Stimulated activated CD8-positive, alpha-beta memory T cell treated with anti-CD3 and anti-CD28 coated beads, Interleukin-7, amount 100 ng/mL, for 4 hours (primary cell): ENCODE data around the gene CCDC141.
"Not testable (repeated sequence)": the region's sequence is repeated elsewhere in the genome, so short reads cannot be mapped to it uniquely, and the experiment has no call there.

Experiments used
- DNase-seq, 2 donors: peaks; one replicate each; pipeline ENCODE4 v3.0.0-alpha.2; 2020; ENCODE audit warnings: low read depth in 2 of 2

The CCDC141 gene

DNA sequence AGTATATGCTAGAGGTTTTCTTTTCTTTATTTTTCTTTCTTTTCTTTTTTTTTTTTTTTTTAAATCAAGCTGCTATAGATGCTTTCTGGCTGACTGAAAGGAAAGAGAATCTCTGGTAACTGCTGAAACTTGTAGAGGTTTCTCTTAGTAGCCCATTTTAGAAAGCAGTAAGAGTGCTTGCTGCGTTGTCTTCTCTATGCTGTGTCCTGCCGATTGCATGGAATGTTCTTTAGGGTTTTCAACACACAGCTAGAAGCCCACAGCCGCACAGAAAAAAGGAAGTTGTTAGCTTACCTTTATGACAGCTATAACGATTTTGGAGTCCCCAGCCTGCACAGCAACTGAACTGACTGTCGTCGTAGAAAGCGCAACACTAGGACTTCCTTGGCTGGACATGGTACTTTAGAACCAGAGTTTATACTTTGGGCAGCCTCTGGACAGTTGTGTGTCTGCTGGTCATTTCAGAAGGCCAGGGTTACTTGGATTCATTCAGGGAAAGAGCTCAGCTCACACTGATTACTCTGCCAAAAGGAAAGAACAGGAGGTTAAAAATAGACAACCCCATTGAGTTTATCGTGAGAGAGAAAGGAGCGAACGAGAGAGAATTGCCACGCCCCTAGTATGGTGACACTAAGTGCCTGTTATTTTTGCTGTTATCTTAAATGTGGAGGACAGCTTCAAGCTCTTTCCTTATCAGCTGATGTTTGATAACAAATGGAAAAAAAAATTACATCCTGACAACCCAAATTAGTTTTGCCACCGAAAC is at the start of gene CCDC141:
TSS of gene CCDC141 (minus strand) at position 592 of the 766 bp plus-strand sequence. CDS start at position 396, 196 bp downstream.
- no peak for DNase-seq

- DNase-seq = no peak
Observed at GRCh38 chr2:179098080-179098689, 48.2 kb upstream of the CCDC141 start.

GRCh38 chr2:179097131-179097530 is 47.2 kb upstream of the CCDC141 start:
- DNase-seq = no peak

- no peak for DNase-seq
Observed at GRCh38 chr2:179096090-179096489, 46.2 kb upstream of the CCDC141 start.

- DNase-seq = not testable (repeated sequence)
Observed at GRCh38 chr2:179092912-179093311, 43.0 kb upstream of the CCDC141 start.

DNA sequence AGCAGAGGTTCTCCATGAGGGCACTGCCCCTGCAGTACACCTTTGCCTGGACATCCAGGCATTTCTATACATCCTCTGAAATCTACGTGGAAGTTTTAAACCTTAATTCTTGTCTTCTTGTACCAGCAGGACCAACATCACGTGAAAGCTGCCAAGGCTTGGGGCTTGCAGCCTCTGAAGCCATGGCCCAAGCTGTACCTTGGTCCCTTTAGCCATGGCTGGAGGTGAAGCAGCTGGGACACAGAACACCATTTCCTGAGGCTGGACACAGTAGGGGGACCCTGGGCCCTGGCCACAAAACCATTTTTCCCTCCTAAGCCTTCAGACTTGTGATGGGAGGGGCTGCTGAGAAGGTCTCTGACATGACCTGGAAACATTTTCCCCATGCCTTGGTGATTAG is 32.8 kb upstream of the CCDC141 start:
- DNase-seq = no peak

DNA sequence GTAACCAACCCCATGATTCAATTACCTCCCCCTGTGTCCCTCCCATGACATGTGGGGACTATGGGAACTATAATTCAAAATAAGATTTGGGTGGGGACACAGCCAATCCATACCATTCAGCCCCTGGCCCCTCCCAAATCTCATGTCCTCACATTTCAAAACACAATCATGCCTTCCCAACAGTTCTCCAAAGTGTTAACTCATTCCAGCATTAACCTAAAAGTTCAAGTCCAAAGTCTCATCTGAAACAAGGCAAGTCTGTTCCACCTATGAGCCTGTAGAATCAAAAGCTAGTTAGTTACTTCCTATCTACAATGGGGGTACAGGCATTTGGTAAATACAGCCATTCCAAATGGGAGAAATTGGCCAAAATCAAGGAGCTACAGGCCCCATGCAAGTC is 32.0 kb upstream of the CCDC141 start:
- no peak for DNase-seq

- DNase-seq = no peak
Observed at GRCh38 chr2:179072527-179072926, 22.6 kb upstream of the CCDC141 start.

DNA sequence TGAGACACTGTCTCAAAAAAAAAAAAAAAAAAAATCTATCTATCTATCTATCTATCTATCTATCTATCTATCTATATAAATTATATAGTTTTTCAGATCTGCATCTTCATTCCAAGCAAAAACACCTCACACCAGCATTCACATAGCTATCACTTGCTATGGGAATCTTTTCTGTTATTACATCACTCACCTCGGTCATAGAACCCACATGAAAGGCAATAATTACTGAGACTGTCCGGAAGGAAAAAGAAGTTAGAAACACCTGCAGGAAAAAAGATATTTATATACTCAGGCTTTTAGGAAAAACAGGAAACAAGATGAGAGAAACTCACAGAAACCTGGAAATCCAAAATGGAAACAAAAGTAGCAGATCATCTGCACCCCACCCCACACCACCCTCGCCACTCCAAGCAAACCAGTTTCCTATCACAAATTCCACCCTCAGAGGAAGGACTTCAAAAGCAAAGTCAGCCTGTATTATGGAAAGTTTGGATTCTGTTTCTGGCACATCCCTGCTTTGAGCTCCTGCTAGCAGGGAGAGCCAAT is 21.9 kb upstream of the CCDC141 start:
- DNase-seq = no peak

GRCh38 chr2:179070895-179071294 is 21.0 kb upstream of the CCDC141 start:
- DNase-seq = no peak

DNA sequence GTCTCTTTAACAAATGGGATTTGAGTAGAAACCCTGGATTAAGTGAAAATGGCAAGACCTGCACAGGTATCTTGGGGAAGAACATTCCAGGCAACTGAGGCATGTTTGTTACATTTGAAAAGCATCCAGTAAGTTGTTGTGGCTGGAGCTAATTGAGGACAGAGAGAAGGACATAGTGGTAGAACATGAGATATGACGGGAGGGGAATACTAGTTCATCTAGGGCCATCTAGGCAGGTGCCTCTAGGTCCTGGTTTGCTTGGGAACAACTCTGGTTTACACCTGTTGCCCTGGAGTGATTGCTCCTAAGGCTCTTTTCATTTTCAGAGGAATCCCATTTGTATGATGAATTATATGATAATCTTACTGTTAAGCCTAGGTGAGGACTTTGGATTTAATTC is 19.7 kb upstream of the CCDC141 start:
- no peak for DNase-seq

DNA sequence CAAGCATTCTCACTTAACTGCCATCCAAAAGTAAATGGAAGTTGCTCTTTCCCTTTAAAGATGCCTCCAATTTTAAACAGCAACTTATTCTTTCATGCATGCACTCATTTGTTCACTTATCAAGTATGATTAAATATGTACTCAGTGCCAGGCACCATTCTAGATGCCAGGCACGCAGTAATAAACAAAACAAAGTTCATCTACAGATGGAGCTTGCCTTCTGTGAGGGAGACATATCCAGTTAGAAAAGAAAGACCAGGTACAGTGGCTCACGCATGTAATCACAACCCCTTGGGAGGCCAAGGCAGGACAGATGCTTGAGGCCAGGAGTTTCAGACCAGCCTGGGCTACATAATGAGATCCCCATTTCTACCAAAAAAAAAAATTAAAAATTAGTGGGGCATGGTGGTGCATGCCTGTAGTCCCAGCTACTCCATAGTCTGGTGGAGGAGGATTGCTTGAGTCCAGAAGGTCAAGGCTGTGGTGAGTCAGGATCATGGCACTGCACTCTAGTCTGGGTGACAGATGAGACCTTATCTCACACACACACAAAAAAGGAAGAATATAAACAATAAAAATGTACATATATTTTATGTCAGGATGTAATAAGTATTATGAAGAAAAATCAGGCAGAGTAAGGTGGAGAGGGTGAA is 19.2 kb upstream of the CCDC141 start:
- DNase-seq = no peak

GRCh38 chr2:179059026-179059700 is 9.2 kb upstream of the CCDC141 start:
- no peak for DNase-seq

GRCh38 chr2:179057737-179058136 is 7.8 kb upstream of the CCDC141 start:
- DNase-seq = no peak

DNA sequence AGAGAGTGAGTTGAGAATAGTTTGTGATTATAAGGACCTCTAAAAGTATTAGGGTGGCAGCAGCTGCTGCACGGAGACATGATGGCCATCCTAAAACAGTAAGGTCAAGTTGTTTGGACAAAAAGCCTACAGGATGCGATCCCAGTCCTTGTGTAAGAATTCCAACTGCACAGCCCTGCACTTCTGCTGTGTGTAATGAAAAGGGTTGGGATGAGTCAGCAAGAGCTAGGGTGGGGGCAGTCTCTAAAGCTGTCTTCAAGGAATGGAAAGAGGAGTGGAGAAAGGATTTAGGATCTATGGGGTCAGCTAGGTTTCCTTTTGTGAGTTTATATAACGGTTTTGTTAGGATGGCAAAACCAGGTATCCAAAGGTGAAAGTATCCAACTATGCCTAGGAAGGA is 3.6 kb upstream of the CCDC141 start:
- not testable (repeated sequence) for DNase-seq

- no peak for DNase-seq
Observed at GRCh38 chr2:179051250-179051649, 1.3 kb upstream of the CCDC141 start.

DNA sequence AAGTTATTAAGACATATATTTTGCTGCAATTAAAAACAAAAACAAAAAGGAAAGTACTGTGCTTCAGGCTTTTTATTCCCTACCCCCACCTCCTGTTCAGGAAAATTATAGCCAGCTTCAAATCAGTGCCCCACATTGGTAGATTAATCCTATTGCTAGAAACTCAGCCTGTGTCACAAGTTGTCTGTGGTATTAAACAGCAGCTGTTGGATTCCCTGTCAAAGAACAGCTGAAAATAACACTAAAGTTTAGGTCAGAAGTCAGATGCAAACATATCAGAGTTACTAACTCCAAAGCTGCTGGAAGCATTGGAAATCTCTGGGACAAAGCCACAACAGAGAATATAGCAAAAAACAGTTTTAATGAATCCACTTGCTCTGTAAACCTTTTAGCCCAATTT is 818 bp upstream of the CCDC141 start:
- no peak for DNase-seq

DNA sequence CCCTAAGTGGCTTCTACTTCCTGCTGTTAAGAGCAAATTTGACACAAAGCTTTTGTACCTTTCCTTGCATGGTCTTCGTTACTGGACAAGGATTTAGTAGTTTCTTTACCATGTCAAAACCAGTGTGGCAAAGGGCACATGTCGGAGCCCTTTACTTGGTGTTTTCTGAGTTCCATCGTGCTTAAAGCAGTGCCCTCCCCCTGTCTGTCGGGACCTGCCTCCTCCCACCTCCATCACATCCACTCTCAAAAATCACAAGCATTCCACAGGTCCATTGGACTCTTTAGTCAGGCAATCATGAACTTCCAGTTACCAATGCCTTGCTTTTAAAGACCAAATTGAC is 763 bp downstream of the CCDC141 start:
- no peak for DNase-seq

GRCh38 chr2:179048099-179048498 is 1.8 kb downstream of the CCDC141 start:
- DNase-seq = no peak

DNA sequence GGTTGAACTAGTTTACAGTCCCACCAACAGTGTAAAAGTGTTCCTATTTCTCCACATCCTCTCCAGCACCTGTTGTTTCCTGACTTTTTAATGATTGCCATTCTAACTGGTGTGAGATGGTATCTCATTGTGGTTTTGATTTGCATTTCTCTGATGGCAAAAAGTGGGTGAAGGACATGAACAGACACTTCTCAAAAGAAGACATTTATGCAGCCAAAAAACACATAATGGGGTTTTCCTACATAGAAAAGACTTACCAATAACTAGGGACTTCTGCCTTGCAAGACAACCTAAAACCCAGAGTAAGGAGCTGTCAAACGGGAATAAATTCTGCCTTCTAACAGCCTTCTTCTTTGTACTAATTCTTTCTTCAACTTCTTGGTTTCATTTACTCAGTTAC is 4.3 kb downstream of the CCDC141 start:
- not testable (repeated sequence) for DNase-seq

DNA sequence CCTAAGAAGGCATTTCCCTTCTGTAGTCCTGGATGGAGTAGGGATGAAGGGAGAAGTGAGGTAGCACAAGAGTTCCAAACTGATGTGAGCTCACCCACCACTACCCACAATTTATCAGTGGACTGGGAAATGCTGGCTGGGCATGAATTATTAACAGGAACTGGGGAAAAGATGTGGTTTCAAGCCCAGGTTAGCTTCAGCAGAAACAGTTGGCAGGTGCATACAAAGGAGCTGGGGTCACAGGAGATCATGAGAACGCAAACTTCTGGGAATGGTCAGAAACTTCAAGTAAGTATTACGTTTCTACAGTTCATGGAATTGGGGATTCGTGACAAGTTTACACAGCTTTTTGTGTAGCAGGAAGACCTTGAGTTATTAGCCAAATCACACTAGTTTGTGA is 5.4 kb downstream of the CCDC141 start:
- no peak for DNase-seq

DNA sequence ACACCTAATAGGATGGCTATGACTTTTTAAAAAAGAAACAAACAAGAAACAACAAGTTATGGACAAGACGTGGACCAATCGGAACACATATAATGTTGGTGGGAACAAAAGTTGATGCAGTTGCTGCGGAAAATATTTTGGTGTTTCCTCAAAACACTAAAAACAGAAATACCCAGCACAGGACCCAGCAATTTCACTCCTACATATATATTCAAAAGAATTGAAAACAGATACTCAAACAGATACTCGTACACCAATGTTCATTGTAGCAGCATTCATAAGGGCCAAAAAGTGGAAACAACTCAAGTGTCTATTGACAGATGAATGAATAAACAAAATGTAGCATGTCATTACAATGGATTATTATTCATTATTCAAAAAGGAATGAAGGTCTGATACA is 12.1 kb downstream of the CCDC141 start:
- no peak for DNase-seq
